H1 (cell line): ENCODE data around the gene ENKD1. TPM values are rescaled to one million over a fixed set of nuclear protein-coding genes. Genes with fewer than 3 reads are reported as not detected.

ENCODE experiments used
- ATF3 ChIP-seq: IDR thresholded peaks from 2 replicates; pipeline ENCODE4 v1.6.1; 2011; ENCODE audit warnings: low read depth, mild to moderate bottlenecking, low read length; ENCODE audit not compliant: insufficient read depth
- E2F6 ChIP-seq: IDR thresholded peaks from 2 replicates; pipeline ENCODE4 v1.6.1; 2012; ENCODE audit warnings: inconsistent platforms
- EGR1 ChIP-seq: IDR thresholded peaks from 2 replicates; pipeline ENCODE4 v1.6.1; 2011; ENCODE audit warnings: low read depth, low read length, borderline replicate concordance
- GABPA ChIP-seq: IDR thresholded peaks from 2 replicates; pipeline ENCODE4 v1.6.1; 2011; ENCODE audit warnings: mild to moderate bottlenecking, low read length, moderate library complexity, borderline replicate concordance; ENCODE audit not compliant: insufficient read depth
- JUN ChIP-seq: IDR thresholded peaks from 2 replicates; pipeline ENCODE4 v1.6.1; 2011; ENCODE audit warnings: low read depth, mild to moderate bottlenecking, improper control_type of control experiment, low read length
- NANOG ChIP-seq: IDR thresholded peaks from 2 replicates; pipeline ENCODE4 v1.6.1; 2011; ENCODE audit warnings: low read length, low read depth, mild to moderate bottlenecking, inconsistent platforms; ENCODE audit not compliant: insufficient read depth, poor library complexity, severe bottlenecking
- NRF1 ChIP-seq: IDR thresholded peaks from 2 replicates; pipeline ENCODE4 v1.6.1; 2011; ENCODE audit warnings: mild to moderate bottlenecking, low read depth, low read length, improper control_type of control experiment
- RXRA ChIP-seq: IDR thresholded peaks from 2 replicates; pipeline ENCODE4 v1.6.1; 2011; ENCODE audit warnings: low read depth, mild to moderate bottlenecking, low read length, moderate library complexity; ENCODE audit not compliant: insufficient read depth
- SP1 ChIP-seq: IDR thresholded peaks from 2 replicates; pipeline ENCODE4 v1.6.1; 2011; ENCODE audit warnings: low read depth, low read length
- polyA plus RNA-seq, 7 experiments: library from polyadenylated mRNA; depleted of rRNA in 3 of 7; stranded (reverse) in 5 of 7; unstranded in 2 of 7; fragments of >200 nt in 5 of 7; fragments of 200-250 nt in 2 of 7; gene quantifications; 1 replicate in 5 of 7; 2 replicates in 1 of 7; 4 replicates in 1 of 7; pipeline versions ENCODE4 v1.2.1 to v1.2.3, GENCODE V29; 2011 to 2013; ENCODE audit warnings: missing spikeins in 2 of 7, mixed read lengths in 2 of 7
- total RNA-seq: library from RNA; stranded (reverse); fragmentation: NEBNext Ultra II Directional; extraction: Animal tissue kit (Norgen Biotek cat#: 25700); gene quantifications from 2 replicates; pipeline ENCODE4 v1.2.1, GENCODE V29; 2021

Gene ENKD1
- total and polyA plus RNA-seq, 2 of the 8 experiments (the other 6 are each of a cell fraction or from before 2014, with no cell fraction given), result 12.9 to 16.1 TPM

- TF ChIP-seq RXRA (no peak), EGR1 (no peak), GABPA (no peak), NANOG (no peak), JUN (no peak), SP1 (no peak), ATF3 (no peak), E2F6 (no peak), NRF1 (no peak)
These were observed 12.7 kb downstream of the ENKD1 start (continued) for GRCh38 chr16:67653789-67654402.
